ENCODE measurements around the gene RHEB.

Gene RHEB

DNA sequence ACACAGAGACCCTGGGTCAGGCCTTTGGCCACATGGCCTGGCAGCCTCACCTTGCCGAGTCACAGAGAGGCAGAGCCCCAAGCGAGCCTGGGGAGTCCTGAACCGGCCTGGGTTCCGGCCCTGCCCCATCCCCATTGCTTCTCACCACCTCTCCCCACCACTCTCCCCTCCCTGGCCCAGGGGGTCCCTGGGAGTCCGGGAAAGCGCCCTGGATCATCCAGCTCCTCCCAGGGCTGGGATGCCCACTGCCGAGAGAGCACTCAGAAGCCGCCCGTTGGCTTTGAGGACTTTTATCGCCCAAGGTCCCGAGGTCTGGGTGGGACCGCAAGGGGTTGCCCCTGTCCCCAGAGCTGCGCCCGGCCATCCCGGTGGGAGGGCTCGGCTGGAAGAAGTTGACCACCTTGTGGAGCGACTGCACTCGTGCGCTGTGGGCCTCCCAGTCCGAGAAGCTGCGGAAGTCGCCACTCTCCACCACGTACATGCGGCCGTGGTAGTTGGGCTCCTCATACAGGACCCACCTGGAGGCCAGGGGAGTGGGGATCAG is 87.9 kb downstream of the RHEB start:
- DNase-seq (ENCODE audit: low read depth in 2 of 2) = no peak

DNA sequence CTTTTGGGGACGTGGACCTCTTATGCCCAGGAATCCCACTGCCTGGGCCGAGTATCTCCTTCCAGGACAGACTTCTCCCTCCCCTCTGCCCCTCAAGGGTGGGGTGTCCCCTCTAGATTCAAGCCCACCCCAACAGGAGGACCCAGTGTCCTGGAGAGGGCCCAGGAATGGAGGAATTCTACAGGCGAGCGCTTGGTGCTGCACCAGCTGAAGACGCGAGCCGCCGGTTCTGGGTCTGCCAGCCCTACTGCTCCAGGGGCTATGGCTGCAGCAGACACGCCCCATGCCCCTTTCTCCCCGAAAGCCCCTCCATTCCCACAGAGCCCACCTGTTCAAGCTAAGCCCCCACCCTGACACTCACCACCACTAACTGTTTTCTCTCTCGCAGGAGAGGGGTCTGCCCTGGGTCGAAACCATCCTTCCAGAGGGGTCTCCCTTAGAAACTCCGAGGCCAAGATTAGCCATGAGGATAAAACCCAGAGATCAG is 88.4 kb downstream of the RHEB start:
- DNase-seq (ENCODE audit: low read depth in 2 of 2) = no peak

- no peak for DNase-seq (ENCODE audit: low read depth in 2 of 2)
Observed at GRCh38 chr7:151430391-151431205, 89.1 kb downstream of the RHEB start.

DNA sequence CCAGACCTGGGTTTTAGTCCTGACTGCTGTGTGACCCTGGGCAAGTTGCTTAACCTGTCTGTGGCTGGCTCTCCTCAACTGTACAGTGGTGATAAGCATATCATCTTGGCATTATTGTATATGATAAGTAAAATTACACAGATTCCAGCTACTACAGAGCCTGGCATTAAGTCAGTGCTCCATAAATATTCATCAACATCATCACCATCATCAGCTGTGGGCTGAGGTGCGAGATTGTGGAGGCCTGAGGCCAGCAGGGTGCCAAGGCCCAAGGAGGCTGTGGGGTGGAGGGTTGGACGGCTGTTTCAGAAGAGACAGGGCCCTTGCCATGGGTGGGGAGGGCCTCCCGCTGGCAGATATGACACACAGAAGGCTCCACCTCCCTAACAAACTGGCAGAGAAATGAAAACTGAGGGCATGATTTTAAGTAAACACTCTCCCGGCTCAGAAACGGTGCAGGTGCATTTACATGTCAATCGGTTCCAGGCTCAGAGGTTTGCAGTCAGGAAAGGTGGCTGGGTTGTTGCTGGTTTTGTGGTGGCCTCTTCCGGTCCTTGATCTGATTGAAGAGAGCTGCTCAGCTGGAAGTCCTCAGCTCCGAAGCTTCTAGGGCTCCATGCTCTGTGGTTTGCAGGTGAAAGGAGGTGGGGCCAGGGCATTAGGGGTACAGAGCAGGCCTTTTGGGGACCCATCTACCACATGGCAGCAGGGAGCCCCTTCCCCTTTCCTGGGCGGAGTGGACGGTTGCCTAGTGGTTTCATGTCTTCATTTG is 89.9 kb downstream of the RHEB start:
- DNase-seq (ENCODE audit: low read depth in 2 of 2) = no peak

GRCh38 chr7:151429237-151429559 is 90.5 kb downstream of the RHEB start:
- DNase-seq (ENCODE audit: low read depth in 2 of 2) = no peak

GRCh38 chr7:151428378-151429236 is 91.1 kb downstream of the RHEB start:
- no peak for DNase-seq (ENCODE audit: low read depth in 2 of 2)

DNA sequence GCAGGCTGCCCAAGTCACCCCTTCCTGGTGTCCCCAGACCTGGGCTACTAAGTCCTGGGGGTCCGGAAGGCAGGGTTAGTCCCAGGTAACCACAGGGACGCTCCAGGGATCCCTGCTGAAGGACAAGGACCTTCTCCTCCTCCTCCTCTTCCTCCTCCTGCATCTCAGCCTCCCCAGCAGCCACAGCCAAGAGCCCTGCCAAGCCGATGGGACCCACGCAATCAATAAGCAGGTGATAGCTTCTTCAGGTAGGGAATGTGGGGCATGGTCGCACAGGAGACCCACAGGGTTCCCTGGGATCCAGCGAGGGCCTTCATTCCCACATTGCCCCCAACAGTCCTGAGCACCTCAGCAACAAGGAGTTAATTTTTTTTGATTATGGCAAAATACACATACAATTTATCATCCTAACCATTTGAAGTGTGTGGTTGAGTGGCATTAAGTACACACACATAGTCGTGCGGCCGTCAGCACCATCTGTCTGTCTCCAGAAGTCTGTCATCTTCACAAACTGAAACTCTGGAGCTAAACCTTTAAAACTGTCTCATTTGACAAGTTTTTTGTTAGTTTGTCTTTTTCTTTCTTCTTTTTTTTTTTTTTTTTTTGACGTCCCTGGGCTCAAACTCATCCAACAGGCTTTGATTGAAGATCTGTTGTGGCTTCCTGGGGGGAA is 91.9 kb downstream of the RHEB start:
- DNase-seq (ENCODE audit: low read depth in 2 of 2) = no peak

- DNase-seq (ENCODE audit: low read depth in 2 of 2) = no peak
Observed at GRCh38 chr7:151426904-151427704, 92.6 kb downstream of the RHEB start.

DNA sequence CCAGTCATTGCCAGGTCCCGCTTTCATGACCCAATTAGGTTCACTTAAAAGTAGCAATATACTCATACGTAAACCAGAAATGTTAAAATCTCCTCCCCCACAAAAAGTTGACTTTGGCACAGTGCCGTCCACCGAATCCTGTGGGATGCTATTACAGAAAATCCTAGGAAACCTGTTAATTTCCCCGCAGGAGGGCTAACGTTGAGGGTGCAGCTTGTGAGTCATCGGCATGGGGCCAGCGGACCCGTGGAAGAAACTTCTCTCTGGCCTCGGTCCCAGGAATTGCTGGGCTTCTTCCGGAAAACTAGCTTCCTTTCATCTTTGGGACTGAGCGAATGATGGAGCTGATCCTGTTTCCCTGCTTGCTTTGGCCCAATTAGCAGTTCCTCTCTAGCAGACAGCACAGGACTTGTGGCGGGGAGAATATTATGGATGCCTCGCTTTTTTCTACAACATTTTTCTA is 93.2 kb downstream of the RHEB start:
- no peak for DNase-seq (ENCODE audit: low read depth in 2 of 2)

GRCh38 chr7:151425670-151426440 is 93.8 kb downstream of the RHEB start:
- no peak for DNase-seq (ENCODE audit: low read depth in 2 of 2)

DNA sequence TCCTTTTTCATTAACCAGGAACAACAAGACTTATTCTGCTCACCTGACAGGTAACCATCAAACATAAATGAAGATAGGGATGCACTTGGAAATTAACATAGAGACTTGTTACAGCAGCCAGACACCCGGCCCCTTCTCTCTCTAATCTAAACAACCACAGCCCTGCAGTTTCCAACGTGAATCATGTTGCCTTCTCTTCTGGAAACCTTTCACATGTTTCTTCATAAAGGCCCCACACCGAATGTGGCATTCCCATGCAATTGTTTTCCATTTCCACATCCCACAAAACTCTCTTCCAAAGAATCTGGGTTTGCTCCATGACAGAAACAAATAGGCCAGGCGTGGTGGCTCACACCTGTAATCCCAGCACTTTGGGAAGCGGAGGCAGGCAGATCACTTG is 94.9 kb downstream of the RHEB start:
- no peak for DNase-seq (ENCODE audit: low read depth in 2 of 2)

DNA sequence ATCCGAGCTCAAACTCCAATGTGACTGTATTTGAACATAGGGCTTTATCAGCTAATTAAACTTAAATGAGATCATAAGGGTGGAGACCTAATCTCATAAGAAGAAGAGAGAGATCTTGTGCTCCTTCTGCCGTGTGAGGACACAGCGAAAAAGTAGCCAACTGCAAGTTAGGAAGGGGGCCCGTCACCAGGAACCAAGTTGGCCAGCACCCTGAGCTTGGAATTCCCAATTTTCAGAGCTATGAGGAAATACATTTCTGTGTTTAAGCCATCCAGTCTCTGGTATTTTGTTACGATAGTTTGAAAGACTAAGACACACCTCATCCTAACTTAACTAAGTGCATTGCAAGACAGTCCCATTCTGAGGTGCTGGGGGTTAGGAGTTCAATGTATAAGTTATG is 95.8 kb downstream of the RHEB start:
- no peak for DNase-seq (ENCODE audit: low read depth in 2 of 2)

GRCh38 chr7:151423226-151423625 is 96.5 kb downstream of the RHEB start:
- DNase-seq (ENCODE audit: low read depth in 2 of 2) = no peak

DNA sequence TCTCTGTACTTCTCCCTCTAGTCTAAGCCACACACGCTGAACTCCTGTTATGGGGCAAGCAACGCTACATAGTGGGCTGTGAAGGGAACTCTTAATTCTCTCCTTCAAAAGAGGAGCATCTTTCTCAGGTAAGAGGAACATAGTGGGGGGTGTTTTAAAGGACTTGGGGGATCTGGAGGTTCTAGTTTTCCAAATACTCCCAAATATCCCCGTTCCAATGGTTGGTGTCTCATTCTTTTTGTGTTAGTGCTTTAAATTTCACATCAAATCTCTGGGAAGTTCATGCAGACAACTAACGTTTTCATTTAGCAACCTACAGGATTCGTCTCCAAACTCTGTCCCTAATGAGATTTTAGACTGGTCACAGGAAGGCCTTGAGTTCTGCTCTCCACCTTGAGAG is 97.5 kb downstream of the RHEB start:
- DNase-seq (ENCODE audit: low read depth in 2 of 2) = no peak

DNA sequence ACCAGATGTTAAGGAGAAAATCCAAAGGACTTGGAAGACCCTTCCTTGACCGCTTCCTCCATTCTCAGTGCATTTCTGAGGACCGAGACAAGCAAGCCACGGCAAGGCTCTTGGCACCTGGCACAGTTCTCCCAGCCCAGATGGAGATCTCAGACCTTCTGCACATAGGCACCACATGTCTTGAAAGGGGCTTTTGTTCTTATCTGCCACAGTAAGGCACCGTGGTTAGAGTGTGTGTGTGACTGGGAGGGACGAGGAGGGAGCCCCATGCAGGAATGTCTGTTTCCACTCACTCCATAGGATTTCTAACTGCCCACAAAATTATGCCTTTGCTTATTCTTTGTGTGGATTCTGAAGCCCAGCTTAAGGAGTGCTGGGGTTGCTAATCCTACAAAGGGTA is 99.6 kb downstream of the RHEB start:
- no peak for DNase-seq (ENCODE audit: low read depth in 2 of 2)

GRCh38 chr7:151416941-151417315 is 102.8 kb downstream of the RHEB start:
- DNase-seq (ENCODE audit: low read depth in 2 of 2) = no peak

- no peak for DNase-seq (ENCODE audit: low read depth in 2 of 2)
Observed at GRCh38 chr7:151416112-151416940, 103.4 kb downstream of the RHEB start.
